K562 (cell line): ENCODE data around the gene CRYBG1. TPM values are rescaled to one million over a fixed set of nuclear protein-coding genes. Genes with fewer than 3 reads are reported as not detected.

Experiments
- BCL6 ChIP-seq: fragments of 250-450 bp; sonication (Bioruptor Pico); IDR thresholded peaks from 2 replicates; pipeline ENCODE4 v1.4.0; 2020
- CEBPZ ChIP-seq: fragments of 150-350 bp; IDR thresholded peaks from 2 replicates; pipeline ENCODE4 v1.6.1; 2014; ENCODE audit warnings: low read depth, mild to moderate bottlenecking, low read length, borderline replicate concordance
- DPF2 ChIP-seq: fragments of 450-650 bp; IDR thresholded peaks from 2 replicates; pipeline ENCODE4 v1.6.1; 2016
- ETV1 ChIP-seq: fragments of 450-650 bp; conservative IDR thresholded peaks from 2 replicates; pipeline ENCODE4 v1.6.1; 2016; ENCODE audit warnings: missing genetic modification characterization, control low read depth, low read depth, missing compliant biosample characterization
- ETV6 ChIP-seq, 3 experiments: fragments of 150-350 bp in 1 of 3; sonication (generic) in 1 of 3; formaldehyde crosslinking in 1 of 3; IDR thresholded peaks; 2 replicates each; pipeline versions ENCODE4 v1.6.1 to v1.8.0; 2014 to 2022; ENCODE audit warnings: borderline replicate concordance in 2 of 3, low read depth in 2 of 3, antibody characterized with exemption in 1 of 3, low read length in 1 of 3, mild to moderate bottlenecking in 1 of 3, missing genetic modification reagents in 1 of 3
- EWSR1 ChIP-seq: fragments of 450-650 bp; IDR thresholded peaks from 2 replicates; pipeline ENCODE4 v1.6.1; 2018; ENCODE audit warnings: borderline replicate concordance, mild to moderate bottlenecking, low read depth, moderate library complexity; ENCODE audit not compliant: partially characterized antibody
- FOXK2 ChIP-seq, 2 experiments: fragments of 450-650 bp; IDR thresholded peaks in 1 of 2; conservative IDR thresholded peaks in 1 of 2; 2 replicates each; pipeline ENCODE4 v1.6.1; 2016; ENCODE audit warnings: low read depth in 2 of 2, mild to moderate bottlenecking in 1 of 2
- FOXM1 ChIP-seq, 2 experiments: fragments of 450-650 bp in 1 of 2; sonication (generic) in 1 of 2; formaldehyde crosslinking in 1 of 2; IDR thresholded peaks; 2 replicates each; pipeline versions ENCODE4 v1.6.1 to v1.9.0; 2017 to 2022; ENCODE audit warnings: low read depth in 2 of 2, mild to moderate bottlenecking in 2 of 2, missing genetic modification reagents in 1 of 2, moderate library complexity in 1 of 2
- KDM5B ChIP-seq: fragments of 200-600 bp; sonication (generic); IDR thresholded peaks from 2 replicates; pipeline ENCODE4 v1.6.1; 2012; ENCODE audit warnings: low read depth, mild to moderate bottlenecking, moderate library complexity, low read length, control low read depth, inconsistent platforms; ENCODE audit not compliant: insufficient replicate concordance
- MXD1 ChIP-seq: fragments of 250-450 bp; sonication (Bioruptor Pico); IDR thresholded peaks from 2 replicates; pipeline ENCODE4 v1.8.0; 2021; ENCODE audit warnings: borderline replicate concordance, mild to moderate bottlenecking, moderate library complexity; ENCODE audit not compliant: poor library complexity, severe bottlenecking
- NR2C2 ChIP-seq, 2 experiments: fragments of 200-800 bp in 1 of 2; sonication (Bioruptor generic) in 1 of 2; sonication (generic) in 1 of 2; formaldehyde crosslinking in 1 of 2; IDR thresholded peaks; 2 replicates each; pipeline versions ENCODE4 v1.6.1 to v1.8.0; 2016 to 2022; ENCODE audit warnings: mild to moderate bottlenecking in 1 of 2, missing compliant biosample characterization in 1 of 2, missing genetic modification characterization in 1 of 2, missing genetic modification reagents in 1 of 2
- PCBP2 ChIP-seq: fragments of 200-400 bp; formaldehyde crosslinking; IDR thresholded peaks from 2 replicates; pipeline ENCODE4 v1.6.1; 2018; ENCODE audit warnings: low read length, low read depth, mild to moderate bottlenecking, moderate library complexity; ENCODE audit not compliant: poor library complexity, severe bottlenecking
- SRSF7 ChIP-seq: fragments of 200-400 bp; formaldehyde crosslinking; optimal IDR thresholded peaks from 2 replicates; pipeline ENCODE3; 2017; ENCODE audit warnings: mild to moderate bottlenecking, low read depth, low read length
- U2AF1 ChIP-seq: fragments of 200-400 bp; formaldehyde crosslinking; optimal IDR thresholded peaks from 2 replicates; pipeline ENCODE3; 2017; ENCODE audit warnings: mild to moderate bottlenecking, low read depth, low read length, moderate library complexity
- ZFP91 ChIP-seq: sonication (generic); formaldehyde crosslinking; IDR thresholded peaks from 2 replicates; pipeline ENCODE4 v1.8.0; 2022; ENCODE audit warnings: mild to moderate bottlenecking, missing genetic modification reagents
- ZNF143 ChIP-seq: sonication (generic); formaldehyde crosslinking; IDR thresholded peaks from 2 replicates; pipeline ENCODE4 v1.9.0; 2022; ENCODE audit warnings: mild to moderate bottlenecking, missing genetic modification reagents
- ZNF277 ChIP-seq: fragments of 250-450 bp; sonication (Bioruptor Pico); IDR thresholded peaks from 2 replicates; pipeline ENCODE4 v1.8.0; 2022; ENCODE audit warnings: inconsistent platforms, mild to moderate bottlenecking, moderate library complexity, borderline replicate concordance
- polyA plus RNA-seq, 8 experiments: library from polyadenylated mRNA; depleted of rRNA in 4 of 8; stranded (reverse) in 5 of 8; unstranded in 3 of 8; fragments of >200 nt; fragmentation: Nextera tagmentation in 2 of 8; fragmentation: Illumina TruSeq in 1 of 8; extraction: Ambion mirVana in 2 of 8; extraction: Trizol in 1 of 8; gene quantifications; 2 replicates each; pipeline versions ENCODE4 v1.2.1 to v1.2.3, GENCODE V29; 2011 to 2014; ENCODE audit warnings: inconsistent platforms in 1 of 8, missing spikeins in 1 of 8
- total RNA-seq, 7 experiments: library from RNA; depleted of rRNA in 6 of 7; stranded (reverse); fragments of >200 nt in 6 of 7; fragmentation: Illumina TruSeq in 2 of 7; extraction: Trizol in 2 of 7; gene quantifications; 2 replicates each; pipeline versions ENCODE4 v1.2.1 to v1.2.3, GENCODE V29; 2011 to 2021; ENCODE audit warnings: low replicate concordance in 1 of 7

The CRYBG1 gene
- total and polyA plus RNA-seq, 9 of the 15 experiments (the other 6 are each of a cell fraction or from before 2014, with no cell fraction given), result 0.07 to 0.47 (median 0.11) TPM

- TF ChIP-seq ETV1 (tag) (peak; percentile 74), CEBPZ (no peak), DPF2 (peak; percentile 51; the same call in 1 of the 2 replicates), SRSF7 (no peak), ZNF143 (CRISPR knock-in tag) (no peak), U2AF1 (no peak), EWSR1 (no peak), NR2C2 (CRISPR knock-in tag; IDR thresholded peaks at IDR 0.05) (peak; percentile 87), NR2C2 (tag; IDR thresholded peaks at IDR 0.05) (peak; percentile 95), PCBP2 (no peak), MXD1 (CRISPR knock-in tag) (peak; percentile 40), ZNF277 (no peak), FOXK2 (conservative IDR thresholded peaks at IDR 0.05 in 1 of 2, IDR thresholded peaks at IDR 0.05 in 1 of 2; ENCODE audit: low read depth in 2 of 2) (peak; percentile 95 to 96), KDM5B (peak; percentile 92), BCL6 (CRISPR knock-in tag) (no peak), FOXM1 (IDR thresholded peaks at IDR 0.05; ENCODE audit: low read depth) (peak; percentile 57; the same call in 1 of the 2 replicates), FOXM1 (CRISPR knock-in tag; IDR thresholded peaks at IDR 0.05; ENCODE audit: low read depth) (peak; percentile 76; the same call in 1 of the 2 replicates), ETV6 (IDR thresholded peaks at IDR 0.05; ENCODE audit: borderline replicate concordance in 1 of 2, low read depth in 2 of 2, low read length in 1 of 2) (peak in 1 of 2 experiments; percentile 17; a peak in 1 of 4 replicates), ETV6 (CRISPR knock-in tag; IDR thresholded peaks at IDR 0.05; ENCODE audit: borderline replicate concordance) (no peak), ZFP91 (CRISPR knock-in tag) (peak; percentile 19; the same call in 1 of the 2 replicates)
Measured at GRCh38 chr6:106325336-106326178, 35.0 kb upstream of the CRYBG1 start, which contains the start of gene ATG5 (continued).
